Ishikawa (cell line): ENCODE measurements around the gene CFAP73.

Experiments
- CEBPB ChIP-seq: IDR thresholded peaks from 2 replicates; pipeline ENCODE4 v1.6.1; 2012
- CREB1 ChIP-seq: IDR thresholded peaks from 2 replicates; pipeline ENCODE4 v1.6.1; 2012; ENCODE audit warnings: low read depth
- EGR1 ChIP-seq: IDR thresholded peaks from 2 replicates; pipeline ENCODE4 v1.6.1; 2012
- EP300 ChIP-seq: IDR thresholded peaks from 2 replicates; pipeline ENCODE4 v1.6.1; 2012; ENCODE audit warnings: borderline replicate concordance
- FOXM1 ChIP-seq: IDR thresholded peaks from 2 replicates; pipeline ENCODE4 v1.6.1; 2012; ENCODE audit warnings: low read depth, borderline replicate concordance
- MAX ChIP-seq: IDR thresholded peaks from 2 replicates; pipeline ENCODE4 v1.6.1; 2012
- NFIC ChIP-seq: IDR thresholded peaks from 2 replicates; pipeline ENCODE4 v1.6.1; 2012
- RAD21 ChIP-seq: IDR thresholded peaks from 2 replicates; pipeline ENCODE4 v1.6.1; 2012; ENCODE audit warnings: low read depth
- REST ChIP-seq: IDR thresholded peaks from 2 replicates; pipeline ENCODE4 v1.6.1; 2012; ENCODE audit warnings: low read depth, mild to moderate bottlenecking
- TAF1 ChIP-seq: IDR thresholded peaks from 2 replicates; pipeline ENCODE4 v1.6.1; 2012; ENCODE audit warnings: low read depth, mild to moderate bottlenecking
- TCF12 ChIP-seq: IDR thresholded peaks from 2 replicates; pipeline ENCODE4 v1.6.1; 2012; ENCODE audit warnings: low read depth
- TEAD4 ChIP-seq: IDR thresholded peaks from 2 replicates; pipeline ENCODE4 v1.6.1; 2012
- USF1 ChIP-seq: IDR thresholded peaks from 2 replicates; pipeline ENCODE4 v1.6.1; 2012
- YY1 ChIP-seq: IDR thresholded peaks from 2 replicates; pipeline ENCODE4 v1.6.1; 2012; ENCODE audit warnings: low read depth
- ZBTB7A ChIP-seq: IDR thresholded peaks from 2 replicates; pipeline ENCODE4 v1.6.1; 2012; ENCODE audit warnings: low read depth

CFAP73 gene

GRCh38 chr12:113118142-113118541 is 31.4 kb upstream of the CFAP73 start:
- TF ChIP-seq EP300 (no peak), RAD21 (no peak), TAF1 (no peak), TCF12 (no peak), YY1 (no peak), FOXM1 (no peak)

GRCh38 chr12:113119980-113120669 is 29.4 kb upstream of the CFAP73 start:
- no peak for TF ChIP-seq EGR1

- TF ChIP-seq USF1 = peak; percentile 46; the same call in 1 of the 2 replicates
- TF ChIP-seq ZBTB7A = no peak
Observed at GRCh38 chr12:113120670-113121370, 28.7 kb upstream of the CFAP73 start.

- TF ChIP-seq USF1 (no peak), FOXM1 (no peak), EP300 (no peak), CEBPB (no peak), NFIC (no peak), TCF12 (no peak), TAF1 (no peak), TEAD4 (no peak), ZBTB7A (no peak), CREB1 (no peak), RAD21 (no peak), EGR1 (no peak), MAX (no peak), YY1 (no peak), REST (no peak)
Observed at GRCh38 chr12:113127791-113128199, 21.7 kb upstream of the CFAP73 start.

GRCh38 chr12:113128802-113129663 is 20.5 kb upstream of the CFAP73 start:
- no peak for TF ChIP-seq EP300
- no peak for TF ChIP-seq YY1
- TF ChIP-seq FOXM1 = no peak
- TF ChIP-seq NFIC = no peak
- no peak for TF ChIP-seq MAX
- TF ChIP-seq REST = no peak
- no peak for TF ChIP-seq ZBTB7A
- no peak for TF ChIP-seq TAF1
- no peak for TF ChIP-seq TEAD4
- no peak for TF ChIP-seq TCF12
- TF ChIP-seq USF1 = no peak
- TF ChIP-seq CEBPB = no peak
